ENCODE data around the gene ADAMTS2. TPM values are rescaled to one million over a fixed set of nuclear protein-coding genes. Genes with fewer than 3 reads are reported as not detected.
"Not testable (repeated sequence)": the region's sequence is repeated elsewhere in the genome, so short reads cannot be mapped to it uniquely, and the experiment has no call there.

Gene ADAMTS2
- total RNA-seq, 1 donor from 2014 or later, result 25.3 TPM

DNA sequence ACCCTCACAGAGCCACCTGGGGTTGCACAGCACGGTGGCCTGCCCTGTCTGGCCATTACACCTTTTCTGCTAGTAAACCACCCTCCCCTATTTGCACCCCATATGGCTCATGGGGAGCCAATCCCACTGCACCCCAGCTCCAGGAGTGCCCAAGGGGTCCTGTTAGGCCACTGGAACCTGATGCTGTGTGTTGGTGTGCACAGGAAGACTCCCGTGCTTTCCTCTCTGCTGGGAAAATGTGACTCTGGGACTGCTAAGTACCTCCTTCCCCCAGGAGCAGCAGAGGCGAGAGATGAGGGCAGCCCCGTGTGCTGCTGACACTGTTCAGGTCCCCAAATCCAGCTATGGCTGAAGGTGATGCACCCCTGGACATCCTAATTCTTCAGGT lies 126.3 kb downstream of the ADAMTS2 start:
- ATAC-seq, result no peak
- intact Hi-C loops (cut with DNase I), result no loop called here
- no peak for DNase-seq (ENCODE audit: low spot score)

DNA sequence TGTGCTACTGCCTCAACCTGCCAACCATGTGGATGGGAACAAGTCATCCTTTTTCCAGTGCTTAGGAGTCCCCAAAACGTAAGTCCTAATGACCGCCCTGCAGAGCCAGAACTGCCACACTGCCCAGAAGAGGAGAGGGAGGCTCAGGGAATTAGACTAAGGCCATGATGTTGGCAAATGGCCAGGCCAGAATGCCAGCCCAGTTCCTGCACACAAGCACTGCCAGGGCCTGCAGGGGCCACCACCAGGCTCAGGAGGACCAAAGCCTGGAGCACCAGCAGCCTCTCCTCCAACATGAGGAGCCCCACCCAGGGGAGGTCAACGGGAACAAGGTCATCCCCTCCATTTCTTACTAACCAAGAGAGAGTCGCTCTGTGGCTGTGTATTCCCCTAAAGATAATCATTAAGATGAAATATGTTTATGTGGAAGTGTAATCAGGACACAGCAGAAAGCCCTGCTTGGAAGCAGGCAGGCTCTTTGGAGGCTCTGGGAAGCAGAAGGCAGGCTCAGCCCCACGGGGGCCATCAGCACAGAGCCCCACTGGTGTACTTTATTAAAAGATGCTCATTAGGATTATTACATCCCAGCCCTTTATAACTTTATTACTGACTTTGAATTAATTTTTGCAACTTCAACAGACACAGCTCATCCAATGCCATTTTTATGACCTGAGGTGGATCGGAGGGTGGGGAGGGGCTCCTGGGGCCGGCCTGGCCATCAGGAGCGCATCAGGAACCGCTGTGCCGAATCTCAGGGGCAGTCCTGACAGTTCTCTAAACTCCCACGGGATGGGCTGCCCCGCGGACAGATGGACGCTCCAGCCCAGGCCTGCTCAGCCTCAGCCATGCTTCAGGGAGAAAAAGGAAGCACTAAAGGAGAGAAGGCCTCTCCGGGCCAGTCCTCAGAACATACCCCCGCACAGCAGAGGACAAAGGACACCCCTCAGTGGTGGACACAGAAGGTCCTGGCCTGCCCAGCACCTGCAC lies 127.0 kb downstream of the ADAMTS2 start:
- intact Hi-C loops (cut with DNase I), result no loop called here
- no peak for DNase-seq (ENCODE audit: low spot score)
- no peak for ATAC-seq

DNA sequence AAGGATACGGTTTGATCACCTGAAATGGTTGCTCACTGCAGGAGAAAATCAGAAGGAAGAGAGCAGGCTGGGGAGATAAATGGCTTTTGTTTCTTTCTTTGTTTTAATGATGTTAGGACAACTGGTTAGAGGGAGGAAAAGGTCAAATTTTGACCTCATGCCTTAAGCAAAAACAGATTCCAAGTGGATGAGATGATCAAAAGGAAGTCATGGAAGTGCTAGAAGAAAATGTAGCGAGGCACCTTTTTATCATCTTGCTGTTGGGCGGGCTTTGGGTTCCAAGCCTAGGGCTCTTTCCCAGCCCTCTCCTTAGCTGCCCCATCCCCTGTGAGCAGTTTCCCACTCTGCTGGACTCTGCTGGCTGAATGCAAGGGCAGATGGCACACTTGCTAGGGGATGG lies 127.9 kb downstream of the ADAMTS2 start:
- DNase-seq (ENCODE audit: low spot score), result no peak
- intact Hi-C loops (cut with DNase I), result no loop called here
- ATAC-seq, result no peak

DNA sequence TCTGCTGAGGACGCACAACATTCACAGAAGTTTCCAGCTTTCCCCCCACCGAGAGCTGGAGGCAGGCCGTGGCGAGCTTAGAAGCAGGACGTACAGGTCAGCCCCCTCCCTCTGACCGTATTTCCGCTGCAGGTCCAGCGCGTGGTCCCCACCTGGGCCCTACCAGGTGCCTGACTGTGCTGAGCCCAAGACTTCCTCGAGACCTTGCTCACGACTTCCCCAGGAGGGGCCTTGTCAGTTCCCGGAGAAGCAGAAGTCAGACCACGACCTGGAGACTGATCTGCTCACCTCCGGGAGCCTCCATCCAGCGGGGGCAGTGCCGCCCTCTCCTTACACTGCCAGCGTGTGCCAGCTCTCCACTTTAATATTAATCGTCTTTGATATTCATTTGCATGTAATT lies 128.9 kb downstream of the ADAMTS2 start:
- intact Hi-C loops (cut with DNase I); DNase-seq (ENCODE audit: low spot score); ATAC-seq: not testable (repeated sequence)

DNA sequence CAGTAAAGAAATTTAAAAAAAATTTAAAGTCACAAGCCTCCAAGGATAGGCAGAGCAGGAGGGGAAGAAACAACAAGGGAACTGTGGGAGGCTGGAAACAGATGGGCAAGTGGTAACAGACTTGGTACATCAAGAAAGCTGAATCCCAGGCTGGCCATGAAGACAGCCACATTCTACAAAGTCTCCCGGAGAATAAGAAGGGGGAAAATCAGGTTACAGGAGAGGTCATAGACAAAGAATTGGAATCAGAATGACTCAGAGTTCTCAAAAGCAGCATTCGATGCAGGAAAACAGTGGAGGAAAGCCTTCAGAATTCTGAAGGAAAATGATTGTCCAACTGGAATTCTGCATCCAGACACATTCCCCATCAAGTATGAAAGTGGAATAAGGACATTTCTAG lies 129.7 kb downstream of the ADAMTS2 start:
- no peak for ATAC-seq
- intact Hi-C loops (cut with DNase I), result no loop called here
- no peak for DNase-seq (ENCODE audit: low spot score)

DNA sequence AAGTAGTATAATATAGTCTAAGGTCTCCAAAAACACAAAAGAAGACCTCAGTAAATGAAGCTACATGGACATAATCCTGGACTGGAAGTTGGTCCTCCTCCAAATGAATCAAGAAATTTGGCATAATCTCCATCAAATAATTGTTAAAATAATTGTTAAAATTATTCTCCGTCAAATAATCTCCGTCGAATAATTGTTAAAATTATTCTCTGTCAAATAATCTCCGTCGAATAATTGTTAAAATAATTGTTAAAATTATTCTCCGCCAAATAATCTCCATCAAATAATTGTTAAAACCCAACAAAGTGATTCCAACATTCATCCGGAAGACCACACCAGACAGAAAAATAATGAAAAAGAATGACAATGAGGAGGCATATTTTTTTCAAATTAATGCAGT lies 130.6 kb downstream of the ADAMTS2 start:
- ATAC-seq, result no peak
- intact Hi-C loops (cut with DNase I), result no loop called here
- DNase-seq (ENCODE audit: low spot score), result no peak

DNA sequence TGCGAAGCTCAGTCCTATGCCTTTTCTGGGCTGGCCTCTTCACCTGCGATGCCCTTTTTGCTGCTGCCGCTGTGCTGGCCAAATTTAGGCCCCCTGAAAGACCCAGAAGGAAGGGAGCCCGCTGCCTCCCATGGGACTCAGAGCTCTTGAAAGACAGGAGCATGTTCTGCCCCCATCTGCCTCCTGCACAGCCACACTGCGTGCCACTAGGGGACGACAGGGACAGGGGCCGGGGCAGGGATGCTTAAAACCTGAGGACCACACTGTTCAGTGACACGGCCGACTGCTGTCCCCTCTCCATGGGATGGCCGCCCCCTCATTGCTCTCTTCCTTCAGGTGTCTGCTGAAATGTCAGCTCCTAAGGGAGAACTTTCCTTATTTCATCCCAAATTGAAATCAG lies 132.4 kb downstream of the ADAMTS2 start:
- no peak for DNase-seq (ENCODE audit: low spot score)
- ATAC-seq, result peak; percentile 53
- intact Hi-C loops (cut with DNase I), result no loop called here

DNA sequence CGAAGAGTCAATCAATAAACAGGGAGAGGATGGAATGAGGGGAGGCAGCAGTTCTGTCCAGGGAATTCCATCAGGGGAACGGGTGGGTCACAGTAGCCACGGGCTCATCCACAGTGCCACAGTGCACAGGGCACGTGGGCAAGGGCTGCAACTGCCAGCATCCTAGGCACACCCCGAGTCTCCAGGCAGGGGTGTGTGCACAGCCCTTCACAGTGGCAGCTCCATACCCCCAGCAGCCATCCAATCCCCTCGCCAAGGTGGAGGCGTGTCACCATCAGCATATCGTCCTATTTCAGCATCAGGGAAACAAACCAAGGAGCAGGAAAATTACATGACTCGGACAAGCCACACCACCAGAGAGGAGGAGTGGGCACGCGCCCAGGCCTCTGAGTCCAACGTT lies 133.6 kb downstream of the ADAMTS2 start:
- no peak for DNase-seq (ENCODE audit: low spot score)
- ATAC-seq, result no peak
- intact Hi-C loops (cut with DNase I), result no loop called here

DNA sequence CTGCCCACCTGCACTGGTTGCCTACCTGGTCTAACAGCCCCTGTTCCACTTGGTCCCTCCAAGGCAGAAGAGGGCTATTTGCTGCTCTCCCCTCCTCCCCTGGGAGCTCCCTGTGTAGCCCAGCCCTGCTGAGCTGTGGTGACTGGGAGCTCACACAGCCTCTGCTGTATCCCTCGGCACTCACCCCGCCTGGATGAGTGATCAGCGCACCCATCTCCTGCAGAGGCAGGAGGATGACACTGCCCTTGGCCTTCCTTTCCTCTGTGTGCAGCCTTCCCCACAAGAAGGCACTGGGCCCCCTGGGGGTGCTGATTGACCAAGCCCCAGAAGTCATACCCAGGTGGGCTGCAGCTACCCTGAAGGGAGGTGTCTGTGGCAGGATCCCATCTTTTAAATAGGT lies 134.2 kb downstream of the ADAMTS2 start:
- intact Hi-C loops (cut with DNase I), result no loop called here
- DNase-seq (ENCODE audit: low spot score) (no peak), ATAC-seq (no peak)

DNA sequence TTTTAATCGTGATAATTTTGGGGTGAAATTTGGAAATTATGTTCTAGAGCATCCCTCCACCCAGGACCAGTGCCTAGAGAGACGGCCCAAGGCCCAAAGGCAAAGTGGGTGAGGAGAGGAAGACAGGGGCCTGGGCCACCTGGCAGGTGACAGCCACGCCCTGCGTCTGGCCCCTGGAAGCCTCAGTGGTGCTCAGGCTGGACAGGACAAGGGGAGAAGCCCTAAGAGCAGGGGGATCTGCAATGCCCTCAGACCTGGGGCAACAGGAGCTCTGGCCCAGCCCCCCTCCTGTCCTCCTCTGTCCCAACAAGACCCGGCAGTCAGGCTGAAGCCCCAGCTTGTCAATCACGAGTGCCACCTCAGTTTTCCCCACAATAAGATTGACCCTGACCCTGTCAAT lies 134.8 kb downstream of the ADAMTS2 start:
- ATAC-seq (no peak), DNase-seq (ENCODE audit: low spot score) (no peak)
- intact Hi-C loops (cut with DNase I), result no loop called here

DNA sequence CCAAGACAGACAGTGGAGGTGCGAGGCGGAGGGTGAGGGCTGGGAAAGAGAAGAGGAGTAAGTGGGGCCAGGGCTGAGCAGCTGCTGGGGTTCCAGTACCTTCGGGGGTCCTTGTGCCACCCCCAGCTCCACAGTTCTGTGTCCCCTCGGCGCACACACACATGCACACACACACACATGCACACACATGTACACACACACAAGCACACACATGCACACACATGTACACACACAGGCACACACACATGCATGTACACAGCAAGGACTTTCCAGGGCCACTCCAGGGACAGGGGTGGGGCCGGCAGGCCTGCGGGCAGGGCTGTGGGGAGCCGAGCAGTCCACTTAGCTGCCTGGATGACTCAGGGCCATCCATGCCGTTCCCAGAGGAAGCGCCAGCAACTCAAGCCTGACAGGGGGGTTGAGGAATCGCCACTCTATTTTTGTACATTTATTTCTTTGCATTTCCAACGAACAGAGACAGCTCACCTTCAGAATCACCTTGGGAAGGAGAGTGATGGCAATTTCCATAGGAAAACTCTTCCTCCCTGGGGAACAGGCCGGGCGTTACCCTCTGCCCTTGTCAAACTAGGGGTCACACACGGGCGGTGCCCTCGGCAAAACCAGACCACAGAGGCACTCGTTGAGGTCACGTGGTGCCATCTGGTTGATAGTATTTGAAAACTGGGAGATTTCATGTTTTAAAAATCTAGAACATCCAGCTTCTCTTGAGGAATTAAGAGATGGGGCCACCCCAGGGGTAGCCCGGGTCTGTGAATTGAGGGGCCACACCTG lies 135.7 kb downstream of the ADAMTS2 start:
- ATAC-seq (no peak), DNase-seq (ENCODE audit: low spot score) (no peak)
- intact Hi-C loops (cut with DNase I), result no loop called here

DNA sequence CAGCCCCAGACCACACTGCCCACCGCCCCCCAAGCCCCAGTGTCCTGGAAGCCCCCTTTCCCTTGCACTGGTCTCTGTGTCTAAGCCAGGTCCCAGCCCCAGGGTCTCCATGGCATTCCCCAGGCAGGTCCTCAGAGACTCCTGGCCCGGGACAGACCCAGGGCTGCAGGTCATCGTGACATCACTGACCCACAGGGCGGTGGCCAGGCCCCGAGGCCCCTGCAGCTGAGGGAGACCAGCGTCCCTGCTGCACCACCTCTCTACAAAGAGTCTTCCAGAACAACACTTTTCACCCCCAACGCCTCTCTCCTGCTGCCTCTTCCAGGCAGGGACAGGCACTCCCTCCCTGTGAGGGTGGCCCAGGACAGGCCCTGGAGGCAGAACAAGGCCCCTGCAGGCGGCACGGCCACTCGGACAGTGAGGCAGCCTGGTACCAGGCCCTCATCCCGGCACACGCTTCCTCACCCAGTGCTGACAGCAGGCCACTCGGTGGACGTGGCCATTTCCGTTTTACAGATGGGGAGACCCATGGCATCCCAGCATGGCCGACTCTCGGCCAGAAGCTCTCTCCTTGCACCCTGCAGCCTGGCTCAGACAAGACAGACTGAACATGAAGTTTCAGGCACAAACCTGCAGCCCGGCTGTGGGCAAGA lies 136.4 kb downstream of the ADAMTS2 start:
- ATAC-seq (no peak), DNase-seq (ENCODE audit: low spot score) (no peak)
- intact Hi-C loops (cut with DNase I), result no loop called here

DNA sequence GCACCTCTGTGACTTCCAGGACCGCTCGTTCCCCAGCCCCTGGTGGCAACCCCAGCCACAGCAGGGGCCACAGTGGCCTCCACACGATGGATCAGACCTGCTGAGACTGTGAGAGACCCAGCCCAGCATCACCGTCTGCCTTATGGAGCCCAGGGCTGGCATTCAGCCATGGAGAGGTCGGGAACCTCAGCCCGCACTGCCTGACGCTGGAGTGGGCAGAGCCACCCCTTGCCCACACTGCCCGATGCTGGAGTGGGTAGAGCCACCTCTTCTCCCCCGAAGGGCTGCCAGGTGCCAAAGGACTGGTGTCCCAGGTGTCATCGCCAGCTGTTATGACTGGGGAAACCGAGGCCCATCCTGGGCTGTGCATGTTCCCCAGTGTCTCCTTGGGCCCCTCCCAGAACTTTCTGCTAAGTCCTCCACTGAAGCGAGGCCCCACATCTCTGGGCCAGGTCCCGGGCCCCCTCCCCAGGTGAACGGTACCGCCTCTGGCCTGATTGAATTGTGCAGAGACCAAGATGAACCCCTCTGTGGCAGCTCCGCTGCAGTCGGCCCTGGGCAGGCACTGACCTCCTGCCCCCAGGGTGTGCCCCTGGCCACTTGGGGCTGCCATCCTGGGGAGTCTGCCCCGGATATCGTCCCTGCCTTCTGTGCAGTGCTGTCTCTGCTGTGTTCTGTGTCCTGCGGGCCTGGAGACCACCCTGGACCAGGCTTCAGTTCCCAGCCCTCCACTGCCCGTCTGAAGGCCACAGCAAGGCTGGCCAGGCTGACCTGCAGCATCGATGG lies 137.1 kb downstream of the ADAMTS2 start:
- DNase-seq (ENCODE audit: low spot score) (no peak), ATAC-seq (no peak)
- intact Hi-C loops (cut with DNase I), result no loop called here

DNA sequence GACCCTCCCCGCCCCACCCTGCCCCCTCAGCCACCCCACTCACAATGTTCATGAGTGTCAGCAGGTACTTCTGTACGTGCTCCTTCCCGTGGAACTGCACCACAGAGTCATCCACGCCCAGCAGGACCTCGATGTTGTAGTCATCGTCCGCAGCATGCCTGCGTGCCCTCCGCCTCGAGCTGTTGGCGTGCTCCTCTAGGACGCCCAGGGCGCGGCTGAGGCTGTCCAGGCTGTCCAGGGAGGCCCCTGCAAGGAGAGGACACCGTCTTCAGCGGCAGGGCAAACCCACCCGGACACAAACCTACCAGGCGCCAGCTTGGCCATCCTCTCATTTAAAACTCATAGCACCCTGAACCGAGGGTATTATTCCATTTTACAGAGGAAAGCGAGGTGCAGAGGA lies 137.8 kb downstream of the ADAMTS2 start:
- intact Hi-C loops (cut with DNase I), result no loop called here
- DNase-seq (ENCODE audit: low spot score) (no peak), ATAC-seq (no peak)

DNA sequence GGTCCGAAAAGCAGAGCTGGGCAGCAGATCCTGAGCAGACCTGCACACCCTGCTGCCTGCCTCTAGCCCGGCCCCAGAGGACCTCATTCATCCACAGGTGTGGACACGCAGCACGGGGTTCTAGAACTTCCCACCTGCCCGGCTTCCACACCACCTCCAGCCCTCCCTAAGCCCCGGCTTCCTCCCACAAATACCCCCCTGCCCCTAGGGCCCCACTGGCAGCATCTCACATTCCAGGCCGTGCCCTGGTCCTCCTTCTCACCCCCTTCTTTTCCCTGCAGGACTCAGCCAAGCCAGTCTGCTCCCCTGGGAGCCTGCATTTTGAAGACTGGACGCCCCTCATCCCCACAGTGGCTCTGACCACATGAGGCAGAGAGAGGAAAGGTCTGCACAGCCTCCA lies 138.9 kb downstream of the ADAMTS2 start:
- DNase-seq (ENCODE audit: low spot score), result no peak
- intact Hi-C loops (cut with DNase I), result no loop called here
- ATAC-seq, result no peak

DNA sequence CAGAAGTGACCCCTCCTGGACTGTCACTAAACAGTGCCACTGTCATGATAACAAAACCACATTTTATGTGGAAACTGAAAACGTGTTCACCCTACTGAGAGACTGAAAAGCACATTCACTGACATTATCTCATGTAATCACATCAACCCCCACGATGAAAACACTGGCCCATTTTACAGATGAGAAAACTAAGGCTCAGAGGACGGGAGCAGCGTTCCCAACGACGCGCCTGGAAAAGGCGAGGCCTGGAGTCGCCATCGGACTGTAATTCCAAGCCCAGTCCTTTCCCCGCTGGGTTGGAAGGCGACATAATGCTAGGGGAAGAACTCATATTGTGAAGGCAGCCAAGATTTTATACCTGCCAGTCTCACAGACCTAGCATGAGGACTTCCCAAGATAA lies 140.0 kb downstream of the ADAMTS2 start:
- DNase-seq (ENCODE audit: low spot score) (no peak), ATAC-seq (no peak)
- intact Hi-C loops (cut with DNase I), result no loop called here

DNA sequence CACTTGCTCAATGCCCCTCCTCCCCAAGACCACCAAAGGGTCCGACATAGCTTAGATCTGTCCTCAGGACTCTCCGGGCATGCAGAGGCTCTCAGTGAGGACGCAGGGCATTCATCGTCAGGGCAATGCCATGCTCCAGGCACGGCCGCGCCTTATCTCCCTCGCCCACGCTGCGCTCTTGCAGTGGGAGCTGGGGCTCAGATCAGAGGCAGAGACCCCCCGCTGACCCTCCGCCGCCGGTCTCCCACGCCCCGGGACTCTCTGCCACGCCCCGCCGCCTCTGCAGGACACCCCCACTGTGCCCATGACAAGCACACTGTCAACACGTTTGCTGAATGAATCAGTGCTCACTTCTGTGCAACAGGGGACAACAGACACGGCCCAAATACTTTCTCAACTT lies 140.7 kb downstream of the ADAMTS2 start:
- DNase-seq (ENCODE audit: low spot score) (no peak), ATAC-seq (no peak)
- intact Hi-C loops (cut with DNase I), result no loop called here

DNA sequence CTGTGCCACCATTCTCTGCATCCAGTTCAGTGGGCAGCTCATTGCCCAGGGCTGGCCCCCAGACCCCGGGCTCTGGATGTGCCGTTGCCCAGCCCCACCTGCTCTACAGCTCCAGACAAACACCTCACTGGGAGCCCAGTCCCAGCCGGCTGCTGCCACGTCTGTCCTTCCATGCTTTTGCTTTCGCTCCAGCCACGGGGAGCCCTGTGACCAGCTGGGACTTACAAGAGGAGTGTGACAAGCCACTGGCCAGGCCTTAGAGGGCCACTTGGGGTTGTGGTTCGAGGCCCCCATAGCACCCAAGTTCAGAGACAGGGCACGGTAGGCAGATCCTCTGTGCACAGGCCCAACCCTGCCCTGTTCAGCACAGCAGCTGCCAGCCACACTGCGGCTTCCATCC lies 142.0 kb downstream of the ADAMTS2 start:
- intact Hi-C loops (cut with DNase I), result no loop called here
- ATAC-seq (no peak), DNase-seq (ENCODE audit: low spot score) (no peak)

DNA sequence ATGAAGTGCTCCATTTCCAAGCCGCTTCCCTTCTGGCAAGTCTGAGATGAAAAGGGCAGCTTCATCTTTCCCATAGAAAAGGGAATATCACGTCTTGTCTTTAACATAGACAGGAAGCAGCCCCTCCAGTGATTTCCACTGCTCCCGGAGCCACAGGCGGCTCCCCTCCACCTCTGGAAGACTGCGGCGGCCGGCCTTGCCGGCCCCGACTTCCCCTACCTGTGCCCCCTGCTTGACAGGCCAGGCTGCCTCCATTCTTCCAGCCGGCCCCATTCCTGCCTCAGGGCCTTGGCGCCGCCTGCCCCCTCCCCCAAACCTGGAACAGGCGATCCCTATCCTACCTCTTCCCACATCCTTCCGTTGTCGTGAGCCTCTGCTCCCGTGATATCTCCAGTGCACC lies 143.3 kb downstream of the ADAMTS2 start:
- intact Hi-C loops (cut with DNase I), result no loop called here
- ATAC-seq (no peak), DNase-seq (ENCODE audit: low spot score) (no peak)

All from sciatic nerve (tissue), 2 donors.